GM21717 (cell line): ENCODE measurements around the gene ZNF346.

Source experiments
- ATAC-seq: cut with Tn5 transposase; IDR thresholded peaks from one replicate; pipeline ENCODE4 v1.9.1; 2021; ENCODE audit warnings: mild to moderate bottlenecking, moderate library complexity; ENCODE audit not compliant: unreplicated experiment

Gene ZNF346

DNA sequence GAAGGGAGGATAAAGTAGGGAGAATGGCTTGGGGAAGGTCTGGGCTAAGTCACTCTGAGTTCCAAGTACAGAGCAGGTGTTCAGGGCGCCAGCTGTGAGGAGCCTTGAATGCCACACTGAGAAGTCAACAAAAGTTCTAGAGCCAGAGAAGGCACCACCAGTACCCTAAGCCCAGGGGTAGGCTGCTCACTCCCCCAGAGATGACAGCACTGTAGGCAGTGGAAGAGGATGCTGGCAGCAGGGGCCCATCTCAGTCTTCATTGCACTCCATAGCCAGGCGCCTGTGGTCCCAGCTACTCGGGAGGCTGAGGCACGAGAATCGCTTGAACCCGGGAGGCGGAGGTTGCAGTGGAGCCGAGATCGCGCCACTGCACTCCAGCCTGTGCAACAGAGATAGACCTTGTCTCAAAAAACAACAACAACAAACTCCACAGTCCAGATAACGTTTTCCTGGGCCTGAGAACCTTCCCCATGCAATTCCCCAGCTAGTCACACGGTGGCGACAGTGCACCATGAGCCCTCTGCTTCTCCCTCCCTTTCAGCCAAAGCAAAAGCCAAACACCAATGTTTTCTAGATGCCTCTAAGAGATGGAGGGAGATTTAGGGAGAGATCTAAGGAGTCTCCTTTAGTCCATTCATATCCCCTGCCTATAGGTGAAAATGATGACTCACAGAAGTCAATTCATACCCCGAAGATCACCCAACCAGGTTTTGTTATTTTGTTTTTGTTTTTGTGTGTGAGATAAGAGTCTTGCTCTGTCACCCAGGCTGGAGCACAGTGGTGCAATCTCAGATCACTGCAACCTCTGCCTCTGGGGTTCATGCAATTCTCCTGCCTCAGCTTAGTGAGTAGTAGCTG lies 91.3 kb downstream of the ZNF346 start:
- ATAC-seq = no peak

DNA sequence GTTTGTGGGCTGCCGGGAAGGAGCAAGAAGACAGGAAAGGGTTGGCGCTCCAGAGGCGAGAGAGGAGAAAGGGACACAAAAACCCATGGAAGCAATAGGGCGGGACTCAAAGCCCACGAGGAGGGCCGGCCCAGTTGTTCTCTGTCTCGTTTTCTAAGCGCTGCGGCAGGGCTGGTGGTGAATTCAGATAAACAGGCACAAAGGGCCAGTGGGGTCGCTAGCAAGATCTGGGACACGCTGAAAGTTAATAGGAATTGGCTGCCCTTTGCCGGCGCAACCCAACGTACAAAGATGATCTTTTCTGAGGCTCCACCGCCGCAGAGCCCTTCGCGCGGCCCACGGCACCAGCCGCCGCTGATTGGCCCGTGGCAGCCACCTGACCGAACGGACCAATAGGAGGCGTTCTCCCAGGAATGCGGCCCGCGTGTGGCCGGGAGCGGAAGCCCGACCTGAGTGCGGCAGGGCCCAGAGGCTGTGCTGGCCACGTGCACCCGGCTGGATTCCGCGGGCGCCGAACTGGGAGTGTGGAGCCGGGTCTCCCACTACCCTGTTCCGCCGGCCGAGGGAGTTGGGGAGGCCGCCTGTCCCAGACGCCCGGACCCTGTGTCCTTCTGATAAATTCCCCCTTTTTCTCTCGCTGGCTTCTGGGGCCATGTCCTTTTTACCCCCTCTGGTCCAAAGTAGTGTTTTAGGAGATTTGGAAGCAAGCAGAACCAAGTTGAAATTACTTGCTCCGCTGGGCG lies 94.3 kb downstream of the ZNF346 start:
- ATAC-seq = no peak

DNA sequence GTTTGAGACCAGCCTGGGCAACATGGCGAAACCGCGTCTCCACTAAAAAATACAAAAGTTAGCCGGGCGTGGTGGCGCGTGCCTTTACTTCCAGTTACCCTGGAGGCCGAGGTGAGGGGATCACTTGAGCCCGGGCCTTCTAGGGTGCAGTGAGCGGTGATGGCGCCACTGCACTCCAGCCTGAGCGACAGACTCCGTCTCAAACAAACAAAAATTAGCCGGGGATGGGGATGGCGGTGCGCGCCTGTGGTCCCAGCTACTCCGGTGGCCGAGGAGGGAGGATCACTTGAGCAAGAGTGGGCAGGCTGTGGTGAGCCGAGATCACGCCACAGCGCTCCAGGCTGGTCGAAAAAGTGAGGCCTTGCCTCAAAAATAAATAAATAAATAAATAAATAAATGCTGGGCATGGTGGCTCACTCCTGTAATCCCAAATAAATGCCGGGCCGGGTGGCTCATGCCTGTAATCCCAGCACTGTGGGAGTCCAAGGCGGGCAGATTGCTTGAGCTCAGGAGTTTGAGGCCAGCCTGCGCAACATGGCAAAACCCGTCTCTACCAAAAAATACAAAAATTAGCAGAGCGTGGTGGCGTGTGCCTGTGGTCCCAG lies 95.0 kb downstream of the ZNF346 start:
- no peak for ATAC-seq

DNA sequence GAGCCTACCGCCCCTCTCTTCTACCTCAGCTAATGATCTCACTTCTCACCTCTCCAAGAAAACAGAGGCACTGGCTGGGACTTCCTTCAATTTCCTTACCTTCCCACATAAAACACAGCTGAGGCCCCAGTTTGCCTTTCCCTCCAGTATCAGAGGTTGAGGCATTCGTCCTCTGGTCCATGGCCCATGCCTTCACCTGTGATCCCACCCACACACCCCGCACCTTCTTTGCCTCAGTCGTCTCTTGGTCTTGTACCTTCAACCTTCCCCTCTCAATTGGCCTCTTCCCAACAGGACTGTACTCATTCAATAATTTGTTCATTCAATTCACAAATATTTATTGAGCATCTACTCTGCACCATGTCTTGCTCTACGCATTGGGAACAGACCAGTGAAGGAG lies 100.1 kb downstream of the ZNF346 start:
- no peak for ATAC-seq

DNA sequence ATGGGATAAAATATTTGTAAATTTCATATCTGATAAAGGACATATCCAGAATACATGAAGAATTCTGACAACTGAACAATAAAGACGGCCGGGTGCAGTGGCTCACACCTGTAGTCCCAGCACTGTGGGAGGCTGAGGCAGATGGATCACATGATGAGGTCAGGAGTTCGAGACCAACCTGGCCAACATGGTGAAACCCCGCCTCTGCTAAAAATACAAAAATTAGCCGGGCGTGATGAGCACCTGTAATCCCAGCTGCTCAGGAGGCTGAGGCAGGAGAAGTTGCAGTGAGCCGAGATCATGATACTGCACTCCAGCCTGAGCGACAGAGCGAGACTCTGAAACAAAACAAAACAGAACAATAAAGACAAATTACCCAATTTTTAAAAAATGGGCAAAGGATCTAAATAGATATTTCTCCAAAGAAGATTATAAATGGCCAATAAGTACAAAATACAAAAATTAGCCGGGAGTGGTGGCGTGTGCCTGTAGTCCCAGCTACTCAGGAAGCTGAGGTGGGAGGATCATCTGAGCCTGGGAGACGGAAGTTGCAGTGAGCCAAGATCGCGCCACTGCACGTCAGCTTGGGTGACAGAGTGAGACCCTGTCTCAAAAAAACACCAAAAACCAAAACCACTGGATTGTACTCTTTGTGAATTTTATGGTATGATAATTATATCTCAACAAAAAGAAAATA lies 101.4 kb downstream of the ZNF346 start:
- peak; percentile 50 for ATAC-seq

DNA sequence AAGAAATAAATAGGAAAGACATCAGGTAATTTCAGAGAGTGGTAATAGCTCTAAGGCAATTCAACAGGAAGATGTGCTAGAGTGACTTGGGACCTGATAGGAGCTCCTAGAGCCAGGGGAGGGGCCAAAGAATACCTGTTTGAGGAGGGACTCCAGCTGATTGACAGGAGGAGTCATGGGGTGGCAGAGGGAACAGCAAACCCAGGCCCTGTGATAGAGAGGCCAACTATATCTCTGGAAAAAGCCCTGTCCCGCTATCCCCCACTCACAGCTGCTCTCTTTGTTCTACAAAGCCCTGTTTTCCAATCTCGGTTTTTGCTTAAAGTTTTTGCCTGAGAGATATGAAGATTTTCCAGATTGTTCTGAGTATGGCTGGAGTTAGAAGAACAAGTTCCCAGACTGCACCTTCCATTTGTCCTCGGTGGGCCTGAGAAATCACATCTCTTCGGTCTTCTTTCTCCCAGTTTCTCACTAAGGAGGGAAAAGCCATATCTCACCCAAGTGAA lies 102.0 kb downstream of the ZNF346 start:
- peak; percentile 61 for ATAC-seq

DNA sequence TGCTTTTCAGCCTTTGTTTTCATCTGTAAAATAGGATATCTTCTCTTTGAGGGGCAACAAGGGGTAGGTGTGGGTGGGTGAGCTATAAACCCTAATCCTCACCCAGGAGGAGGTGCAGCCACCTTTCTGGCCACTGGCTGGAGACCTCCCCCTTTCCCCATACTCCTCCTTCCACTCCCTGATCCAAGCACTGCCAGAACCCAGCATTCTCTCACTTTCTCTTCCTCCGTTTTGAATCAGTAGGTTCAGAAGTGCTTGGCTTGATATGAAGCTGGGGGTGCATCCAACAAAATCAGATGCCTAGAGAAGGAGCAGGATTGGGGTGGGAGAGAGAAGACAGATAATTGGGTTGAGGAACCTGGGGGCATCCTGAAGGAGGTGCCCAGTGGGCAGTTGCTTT lies 104.3 kb downstream of the ZNF346 start:
- ATAC-seq = no peak

DNA sequence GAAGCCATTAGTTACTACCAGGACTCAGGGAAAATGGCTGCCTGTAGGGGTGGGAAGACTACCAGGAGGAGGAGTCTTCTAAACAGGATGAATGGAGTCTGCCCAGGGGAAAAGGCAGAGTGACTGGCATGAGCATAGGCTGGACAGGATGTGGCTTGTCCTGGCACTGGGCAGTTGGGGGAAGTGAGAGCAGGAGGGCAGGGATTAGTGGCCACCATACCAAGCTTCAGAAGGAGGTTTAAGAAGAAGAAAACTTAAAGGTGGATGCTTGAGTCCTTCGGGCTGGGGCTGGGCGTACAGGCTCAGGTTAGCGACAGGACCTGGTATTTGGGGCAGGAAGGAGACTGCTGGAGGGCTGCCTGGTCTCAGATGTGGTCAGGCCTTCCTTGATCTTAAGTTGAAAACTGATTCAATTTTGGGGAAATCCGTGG lies 106.1 kb downstream of the ZNF346 start:
- ATAC-seq = no peak

DNA sequence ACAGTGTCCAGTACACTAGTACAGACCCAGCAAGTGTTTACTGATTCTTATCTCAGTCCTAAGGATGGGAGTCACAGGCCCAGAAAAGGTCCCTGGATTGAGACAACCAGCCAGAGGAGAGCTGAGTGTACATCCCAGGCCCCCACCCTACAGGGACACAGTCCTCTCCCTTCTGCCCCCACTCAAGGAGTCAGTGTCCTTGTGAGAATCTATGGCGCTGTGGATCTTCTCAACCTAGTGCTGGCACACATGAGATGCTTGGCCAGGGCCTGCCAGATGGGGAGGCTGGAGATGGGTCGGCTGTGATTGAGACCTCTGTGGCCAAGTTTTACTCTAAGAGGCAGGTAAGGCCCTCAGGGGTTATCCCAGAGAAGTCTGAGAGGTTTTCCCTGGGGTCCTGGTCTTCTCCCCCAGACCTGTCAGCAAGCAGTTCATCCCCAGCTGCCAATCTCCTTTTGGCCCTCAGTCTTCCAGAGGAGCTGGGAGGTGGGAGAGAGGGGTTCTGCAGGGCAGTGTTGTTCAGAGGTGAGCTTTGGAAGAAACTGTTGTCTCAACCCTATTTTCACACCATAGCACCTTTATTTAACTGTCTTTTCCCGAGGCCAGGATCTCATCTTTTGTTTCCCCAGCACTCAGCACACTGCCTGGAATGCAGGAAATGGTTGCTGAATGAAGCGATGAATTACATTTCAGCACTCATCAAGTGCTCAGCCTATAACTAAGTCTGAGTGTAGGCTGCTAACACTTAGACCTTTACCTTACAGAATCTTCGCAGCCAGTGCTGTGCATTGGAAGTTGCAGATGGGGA lies 107.9 kb downstream of the ZNF346 start:
- ATAC-seq = no peak
